NT2/D1 (cell line): Measurements from ENCODE around the gene CLCN7.

Experiments
- YY1 ChIP-seq: IDR thresholded peaks from 2 replicates; pipeline ENCODE4 v1.6.1; 2011; ENCODE audit not compliant: insufficient read length, insufficient read depth
- ZNF274 ChIP-seq: IDR thresholded peaks from 2 replicates; pipeline ENCODE4 v1.6.1; 2011; ENCODE audit warnings: mild to moderate bottlenecking, low read depth, low read length

GRCh38 chr16:1453316-1453715 lies 21.5 kb downstream of the CLCN7 start:
- TF ChIP-seq YY1 (no peak), ZNF274 (no peak)
